ENCODE results near the gene PLEKHA3. TPM values are rescaled to one million over a fixed set of nuclear protein-coding genes. Genes with fewer than 3 reads are reported as not detected.

PLEKHA3 gene
- polyA plus RNA-seq, 1 donor: 30.4 TPM

DNA sequence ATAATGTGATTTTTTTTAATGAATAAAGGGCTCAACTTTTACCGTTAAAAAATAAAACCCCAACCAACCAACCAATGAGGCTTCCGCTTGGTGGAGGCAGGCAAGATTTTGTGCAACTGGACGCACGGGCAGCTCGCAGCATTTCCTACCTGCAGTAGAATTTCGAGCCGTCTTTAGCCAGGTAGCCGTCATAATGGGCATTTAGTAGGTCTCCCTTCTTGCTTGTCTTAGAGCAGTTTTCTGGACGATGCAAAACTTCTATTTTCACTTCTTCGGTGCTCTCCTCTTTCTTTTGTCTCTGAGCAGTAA, 2.2 kb upstream of the PLEKHA3 start:
- peak; percentile 39 for DNase-seq

DNA sequence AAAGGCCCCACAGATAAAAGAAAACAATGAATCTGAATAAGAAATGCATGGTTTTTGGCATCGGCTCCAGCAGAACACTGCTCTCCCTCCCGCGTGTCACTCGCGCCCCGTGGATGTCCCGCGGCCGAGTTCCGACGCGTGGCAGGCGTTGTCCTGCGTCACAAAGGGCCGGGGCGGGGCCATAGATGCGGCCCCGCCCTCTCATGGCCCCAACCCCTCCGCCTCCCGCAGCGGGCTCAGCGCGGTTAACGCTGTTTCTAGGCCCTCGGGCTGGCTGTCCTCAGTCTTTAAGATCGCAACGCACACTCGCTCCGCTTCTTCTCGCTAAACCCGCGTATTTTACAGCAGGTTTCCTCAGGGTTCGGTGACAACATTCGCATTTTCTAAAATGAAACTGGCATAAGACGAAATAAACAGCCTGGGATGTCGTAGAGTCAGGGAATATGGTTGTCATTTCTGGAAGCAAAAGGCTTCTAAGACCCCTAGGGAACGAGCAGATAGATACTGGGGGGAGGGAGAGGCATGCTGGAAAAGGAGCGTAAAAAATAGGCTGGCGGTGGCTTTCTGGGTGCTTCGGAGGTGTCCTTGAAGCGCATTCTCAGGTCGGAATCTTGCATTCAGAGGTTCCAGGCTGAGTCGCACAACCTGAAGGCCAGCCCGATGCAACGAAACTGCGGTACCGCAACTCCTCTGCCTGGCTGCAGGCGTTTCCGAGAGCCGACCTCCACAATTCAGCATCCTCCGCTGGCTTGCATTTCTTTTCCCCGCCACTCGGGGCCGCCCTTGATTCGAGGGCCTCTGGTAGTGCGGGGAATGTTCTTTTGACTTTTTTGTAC, 1.6 kb upstream of the PLEKHA3 start, which contains the start of gene FKBP7:
Gene FKBP7, minus strand, starts transcription at position 162 of the 836 bp plus-strand sequence. Its CDS starts 101 bp downstream, at position 61.
- peak; percentile 89 for DNase-seq

DNA sequence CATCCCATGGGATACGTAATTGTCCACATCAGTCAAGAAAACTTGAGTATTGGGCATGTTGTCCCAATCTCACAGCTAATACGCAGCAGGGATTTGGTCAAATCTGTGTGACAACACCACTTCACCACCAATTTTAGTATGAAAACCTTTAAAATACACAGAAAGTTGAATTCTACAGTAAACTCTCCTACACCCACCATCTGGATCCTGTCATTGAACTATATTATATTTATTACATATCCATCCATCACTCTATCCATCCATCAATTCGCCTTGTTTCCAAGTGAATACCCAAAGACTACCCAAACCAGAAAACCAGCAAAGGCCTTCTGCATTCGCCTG, 1.0 kb upstream of the PLEKHA3 start:
- no peak for DNase-seq

DNA sequence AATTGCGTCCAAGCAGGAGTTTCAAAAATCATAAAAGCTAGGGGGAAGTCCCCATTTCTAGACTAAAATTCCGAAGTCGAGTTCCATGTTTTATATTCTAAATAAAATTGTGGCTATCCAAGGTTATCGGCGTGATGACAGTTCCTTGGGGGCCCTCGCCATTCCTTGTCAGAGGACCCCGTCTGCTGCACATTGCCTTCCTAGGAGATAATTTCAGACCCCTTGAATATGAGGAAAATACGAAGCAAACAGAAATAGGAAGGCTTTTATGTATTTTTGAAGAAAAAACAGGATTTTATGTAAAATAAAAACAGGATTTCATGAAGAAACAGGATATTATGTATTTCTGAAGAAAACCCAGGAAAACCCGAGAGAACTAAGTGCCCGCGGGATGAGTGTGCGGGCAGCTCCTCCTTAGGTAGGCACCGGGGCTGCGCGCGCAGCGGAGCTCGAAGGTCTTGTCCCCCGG, 465 bp upstream of the PLEKHA3 start:
- DNase-seq: peak; percentile 5

DNA sequence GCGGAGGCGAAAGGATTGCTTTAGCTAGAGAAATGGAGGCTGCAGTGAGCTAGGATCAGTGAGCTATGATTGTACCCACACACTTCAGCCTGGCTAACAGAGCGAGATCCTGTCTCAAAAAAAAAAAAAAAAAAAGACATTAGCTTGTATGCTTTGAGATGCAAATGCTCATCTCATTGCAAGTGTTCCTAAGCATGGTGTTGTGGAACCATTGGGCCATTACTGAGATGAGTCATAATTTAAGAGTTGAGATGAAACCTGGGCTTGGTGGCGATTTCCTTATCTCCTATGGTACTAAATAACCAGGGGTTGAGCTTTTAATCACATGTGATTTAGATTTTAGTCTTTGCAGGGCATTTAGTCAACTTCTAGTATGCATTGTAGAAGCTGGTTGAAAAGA, 2.2 kb downstream of the PLEKHA3 start:
- no peak for DNase-seq

DNA sequence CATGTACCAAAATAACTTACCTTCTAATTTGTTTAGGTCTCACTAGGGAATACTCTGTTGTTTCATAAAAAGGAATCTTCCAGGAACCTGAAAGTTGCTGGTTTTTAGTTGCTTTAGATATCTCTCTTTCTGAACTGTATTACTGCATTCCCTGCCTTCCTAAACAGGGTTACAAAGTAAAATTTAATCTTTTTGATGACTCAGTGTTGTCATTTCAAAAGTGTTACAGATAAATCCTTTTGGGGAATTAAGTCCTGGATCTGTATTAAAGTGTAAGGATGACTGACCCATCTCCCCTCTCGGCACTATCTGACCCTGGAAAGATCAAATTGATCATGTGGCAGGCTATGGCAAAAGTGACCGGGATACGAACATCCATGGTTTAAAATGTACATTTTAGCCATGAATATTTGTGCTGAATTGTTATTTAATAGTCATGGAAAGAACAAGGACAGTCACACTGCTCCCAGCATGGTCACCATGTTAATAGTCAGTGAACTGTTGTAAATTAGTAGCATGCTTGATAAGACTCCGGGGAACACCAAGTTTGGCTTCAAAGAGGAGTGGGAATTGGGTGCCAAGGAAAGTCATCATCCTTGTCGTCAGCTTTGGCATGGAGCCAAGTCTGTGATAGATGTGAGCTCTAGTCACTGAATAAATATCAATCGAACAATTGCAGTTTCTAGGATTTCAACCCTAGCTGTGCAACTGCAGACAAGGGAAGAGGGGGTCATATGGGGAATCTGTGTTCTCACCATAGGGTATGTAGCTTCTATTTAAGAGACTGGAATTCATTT, 4.2 kb downstream of the PLEKHA3 start:
- no peak for DNase-seq

DNA sequence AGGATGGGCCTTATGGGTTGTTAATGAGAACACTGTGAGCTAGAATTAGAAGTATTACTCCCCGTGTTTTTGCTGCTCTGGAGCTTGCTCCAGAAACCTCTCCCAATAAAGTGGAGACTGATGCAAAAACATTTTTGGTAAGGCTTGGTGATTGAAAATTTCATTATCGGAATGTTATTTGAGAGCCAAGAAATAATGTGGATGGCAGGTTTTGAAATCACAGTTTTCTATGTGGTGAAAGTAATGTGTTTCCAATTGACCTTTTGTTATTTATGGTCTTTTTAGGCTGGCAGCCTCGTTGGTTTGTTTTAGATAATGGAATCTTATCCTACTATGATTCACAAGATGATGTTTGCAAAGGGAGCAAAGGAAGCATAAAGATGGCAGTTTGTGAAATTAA, 5.1 kb downstream of the PLEKHA3 start:
- no peak for DNase-seq

DNA sequence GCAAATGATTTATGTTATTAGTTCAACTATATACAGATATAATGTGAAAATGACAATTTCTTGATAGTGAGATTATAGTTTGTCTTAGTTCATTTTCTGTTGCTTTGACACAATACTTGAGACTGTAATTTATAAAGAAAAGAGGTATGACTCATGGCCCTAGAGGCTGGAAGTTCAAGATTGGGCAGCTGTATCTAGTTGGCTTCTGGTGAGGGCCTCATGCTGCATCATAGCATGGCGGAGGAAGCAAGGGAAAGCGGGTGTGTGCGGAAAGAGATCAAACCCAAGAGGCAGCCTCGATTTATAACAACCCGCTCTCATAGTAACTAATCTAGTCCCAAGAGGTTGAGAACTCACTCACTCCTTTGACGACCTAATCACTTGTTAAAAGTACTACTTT, 11.4 kb downstream of the PLEKHA3 start:
- DNase-seq: no peak

DNA sequence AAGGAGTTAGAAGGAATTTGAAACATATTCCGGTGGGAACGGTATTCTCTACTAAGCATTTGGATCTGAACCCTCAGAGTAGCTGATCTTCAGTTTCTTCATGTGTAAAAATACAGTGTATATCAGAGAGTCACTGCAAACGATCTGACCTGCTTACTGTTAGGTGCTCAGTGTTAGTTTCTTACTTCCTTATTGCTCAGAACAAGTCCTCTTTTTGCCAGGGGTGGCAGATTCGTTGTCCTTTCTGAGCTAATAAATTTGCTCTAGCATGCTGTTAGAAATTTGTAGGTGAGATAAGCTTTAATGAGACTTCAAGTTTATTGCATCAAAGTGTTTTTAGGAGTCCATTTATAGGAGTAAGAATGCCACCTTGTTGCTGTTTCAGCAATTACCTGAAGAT, 15.8 kb downstream of the PLEKHA3 start:
- DNase-seq: no peak

DNA sequence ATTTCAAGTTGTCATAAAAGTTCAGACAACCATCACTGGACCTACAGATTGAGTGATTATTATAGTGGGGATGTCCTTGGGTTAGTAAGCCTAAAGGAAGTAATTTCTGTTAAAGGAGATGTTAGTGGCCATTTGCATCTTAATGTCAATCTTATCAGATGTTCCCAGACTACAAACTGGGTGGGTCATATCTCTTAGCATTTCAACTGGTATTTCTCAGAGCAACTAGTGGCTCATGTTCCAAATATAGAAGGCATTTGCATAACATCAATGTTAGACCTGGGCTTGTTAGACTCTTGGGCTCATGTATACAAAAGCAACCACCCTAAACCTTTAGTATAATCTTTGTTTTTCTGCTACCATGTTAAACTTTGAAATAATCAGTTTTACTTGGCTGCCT, 17.9 kb downstream of the PLEKHA3 start:
- DNase-seq: no peak

DNA sequence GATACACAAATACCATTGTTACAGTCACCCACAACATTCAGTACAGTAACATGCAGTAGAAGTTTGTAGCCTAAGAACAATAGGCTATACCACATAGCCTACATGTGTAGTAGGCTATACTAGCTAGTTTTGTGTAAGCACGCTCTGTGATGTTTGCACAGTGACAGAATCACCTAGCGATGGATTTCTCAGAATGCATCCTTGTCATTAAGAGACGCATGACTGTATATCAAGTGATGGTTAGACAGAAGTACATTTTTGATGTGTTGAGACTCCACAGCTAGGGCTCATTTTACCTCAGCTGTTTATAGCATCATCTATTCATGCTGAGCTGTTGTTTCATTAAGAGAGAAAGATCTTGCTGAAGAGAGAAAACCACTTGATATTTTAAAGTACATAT, 19.4 kb downstream of the PLEKHA3 start:
- DNase-seq: no peak

DNA sequence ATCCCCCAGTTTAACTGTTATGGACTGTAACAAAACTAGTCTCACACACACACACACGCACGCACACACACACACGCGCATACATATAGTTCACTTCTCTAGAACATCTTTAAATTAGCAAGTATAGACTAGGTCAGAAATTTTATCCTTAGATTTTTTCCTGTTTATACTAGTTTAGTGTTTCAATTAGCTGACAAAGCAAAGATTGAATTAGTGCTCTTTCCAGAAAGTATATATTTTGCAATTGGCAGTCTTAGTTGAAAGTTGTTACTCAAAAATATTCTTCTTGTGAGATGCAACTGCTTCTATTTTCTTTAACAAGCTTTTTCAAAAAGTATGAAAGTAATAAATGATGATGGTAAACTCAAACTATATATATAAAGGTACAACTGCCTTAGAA, 22.5 kb downstream of the PLEKHA3 start:
- DNase-seq: no peak

DNA sequence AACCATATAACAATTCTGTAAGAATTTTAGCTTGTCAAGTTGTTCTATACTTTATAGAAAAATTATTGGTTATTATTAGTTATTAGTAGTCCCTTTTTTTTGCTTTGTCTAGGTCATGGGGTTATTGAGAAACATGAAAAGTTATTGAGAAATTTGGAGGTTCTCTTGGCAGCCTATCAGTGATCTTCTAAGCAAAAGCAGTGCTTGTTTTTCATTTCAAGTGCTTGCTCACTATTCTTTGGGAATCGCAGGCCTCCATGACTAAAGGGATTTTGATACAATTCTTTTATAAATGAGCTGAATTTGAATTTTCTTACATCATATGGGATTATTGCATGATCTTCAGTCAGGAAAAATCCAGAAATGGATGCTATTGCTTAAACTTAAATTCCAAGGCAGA, 25.8 kb downstream of the PLEKHA3 start:
- DNase-seq: no peak

DNA sequence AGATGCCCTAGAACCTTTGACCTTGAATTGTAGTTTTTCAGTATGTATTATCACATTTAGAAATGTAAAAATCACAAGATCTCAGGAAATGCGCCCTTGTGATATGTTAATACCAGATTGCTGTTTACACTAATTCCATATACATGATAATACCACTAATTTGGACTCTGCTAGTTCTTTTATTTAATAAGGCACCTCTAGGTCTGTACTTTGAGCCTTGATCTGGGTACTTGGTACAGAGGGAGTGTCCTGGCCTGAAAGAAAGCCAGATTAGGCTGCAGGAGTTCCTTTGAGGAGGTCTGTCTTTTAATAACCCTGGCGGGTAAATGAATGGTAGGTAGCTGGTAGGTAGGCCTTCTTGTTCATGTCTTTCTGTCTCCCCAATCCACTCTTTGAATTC, 26.3 kb downstream of the PLEKHA3 start:
- no peak for DNase-seq

DNA sequence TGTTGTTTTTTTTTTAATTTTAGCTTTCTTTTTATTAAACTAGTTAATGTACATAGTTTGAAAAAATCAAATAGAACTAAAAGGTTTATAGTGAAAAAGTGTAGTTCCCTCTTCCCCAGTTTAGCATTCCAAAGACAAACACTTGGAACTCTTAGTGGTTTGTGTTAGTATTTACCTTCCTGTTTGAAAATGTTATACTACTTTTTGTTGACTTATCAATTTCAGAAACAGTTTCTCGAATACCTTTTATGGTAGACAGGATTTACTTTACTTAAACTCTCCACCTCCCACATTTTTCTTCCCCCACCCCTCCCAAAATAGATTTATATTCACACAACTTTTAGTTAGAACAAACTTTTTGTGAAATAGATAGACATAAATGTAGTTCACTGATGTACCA, 26.7 kb downstream of the PLEKHA3 start:
- no peak for DNase-seq

DNA sequence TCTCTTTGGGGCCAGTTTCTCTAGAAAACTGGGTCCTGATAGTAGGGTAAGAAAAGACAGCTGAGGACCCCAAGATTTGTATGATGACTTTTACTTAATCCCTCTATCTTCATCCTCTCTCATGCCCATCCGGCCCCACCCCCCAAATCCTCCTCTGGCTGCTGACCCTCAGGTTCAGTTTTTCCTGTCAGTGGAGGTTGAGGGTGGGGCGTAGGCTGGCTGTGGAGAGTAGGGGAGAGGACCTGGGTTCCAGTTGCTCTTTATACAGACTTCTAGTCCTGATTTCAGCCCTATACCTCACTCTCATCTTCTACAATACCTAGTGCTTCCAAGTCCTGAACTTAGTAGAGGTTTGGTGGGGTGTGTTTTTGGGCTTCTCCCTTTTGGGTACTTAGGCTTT, 28.4 kb downstream of the PLEKHA3 start:
- no peak for DNase-seq

DNA sequence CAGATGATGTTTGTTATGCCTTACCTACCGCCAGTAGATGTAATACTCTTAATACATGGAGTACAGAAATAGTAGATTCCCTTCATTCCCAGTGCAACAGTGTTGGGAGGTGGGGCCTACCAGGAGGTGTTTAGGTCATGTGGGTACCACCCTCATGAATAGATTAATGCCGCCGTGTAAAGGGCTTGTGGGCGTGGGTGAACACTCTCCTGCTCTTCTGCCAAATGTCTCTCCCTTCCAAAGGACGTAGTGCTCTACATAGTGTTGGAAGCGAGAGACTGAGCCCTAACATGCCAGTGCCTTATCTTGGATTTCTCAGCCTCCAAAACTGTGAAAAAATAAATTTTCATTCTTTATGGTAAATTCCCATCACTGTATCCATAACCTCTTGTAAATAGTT, 30.1 kb downstream of the PLEKHA3 start:
- DNase-seq: no peak

DNA sequence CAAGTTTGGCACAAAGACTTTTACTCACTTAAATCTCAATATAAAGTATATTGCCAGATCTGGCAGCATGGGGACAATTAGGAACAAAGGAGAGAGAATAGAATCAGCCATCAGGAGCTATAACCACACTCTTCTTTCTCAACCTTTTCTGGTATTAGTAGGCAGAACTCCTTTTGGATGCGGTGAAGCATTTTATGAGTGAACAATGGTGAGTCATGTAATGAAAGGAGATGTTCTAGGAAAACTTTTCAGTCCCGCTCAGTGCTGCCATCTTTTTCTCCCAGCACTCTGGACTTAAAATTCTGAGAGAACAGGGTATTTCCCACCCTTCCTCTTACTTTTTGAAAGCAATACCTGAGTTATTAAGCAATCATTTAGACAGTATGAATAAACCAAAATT, 32.2 kb downstream of the PLEKHA3 start:
- no peak for DNase-seq

DNA sequence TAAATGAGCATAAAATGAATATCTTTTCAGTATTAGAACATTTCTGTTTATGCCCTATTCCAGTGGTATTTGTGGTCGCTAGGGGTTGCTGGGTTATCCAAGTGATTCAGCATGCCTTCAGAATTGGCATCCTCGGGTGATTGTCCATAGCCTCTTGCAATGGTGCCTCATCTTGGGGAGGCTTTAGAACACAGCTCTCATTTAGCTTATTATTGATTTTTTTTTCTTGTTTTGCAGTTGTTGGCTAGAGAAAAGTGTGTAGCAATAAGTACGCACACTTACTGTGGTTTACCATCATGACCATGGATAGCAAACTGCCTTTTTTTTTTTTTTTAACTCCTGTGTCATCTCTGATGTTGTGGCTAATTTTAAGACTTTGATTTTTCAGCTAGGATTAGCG, 33.6 kb downstream of the PLEKHA3 start:
- no peak for DNase-seq

DNA sequence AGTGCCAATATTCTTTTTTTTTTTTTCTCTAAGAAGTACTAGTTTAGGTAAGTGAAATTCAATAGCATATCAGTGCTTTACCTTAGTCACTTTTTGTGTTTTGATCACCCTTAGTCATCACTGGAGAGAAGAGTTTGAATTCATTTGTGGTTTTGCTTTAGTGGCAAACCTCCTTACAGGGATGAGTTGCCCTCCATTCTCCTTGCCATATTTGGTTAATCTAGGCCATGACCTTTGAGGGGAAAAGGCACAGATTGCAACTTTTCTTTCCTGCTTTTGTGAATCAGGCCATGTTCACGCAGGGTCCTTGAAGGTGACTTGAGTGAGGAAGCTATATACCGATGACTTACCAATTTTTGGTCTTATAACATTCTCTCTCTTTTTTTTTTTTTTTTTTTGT, 34.4 kb downstream of the PLEKHA3 start:
- no peak for DNase-seq

DNA sequence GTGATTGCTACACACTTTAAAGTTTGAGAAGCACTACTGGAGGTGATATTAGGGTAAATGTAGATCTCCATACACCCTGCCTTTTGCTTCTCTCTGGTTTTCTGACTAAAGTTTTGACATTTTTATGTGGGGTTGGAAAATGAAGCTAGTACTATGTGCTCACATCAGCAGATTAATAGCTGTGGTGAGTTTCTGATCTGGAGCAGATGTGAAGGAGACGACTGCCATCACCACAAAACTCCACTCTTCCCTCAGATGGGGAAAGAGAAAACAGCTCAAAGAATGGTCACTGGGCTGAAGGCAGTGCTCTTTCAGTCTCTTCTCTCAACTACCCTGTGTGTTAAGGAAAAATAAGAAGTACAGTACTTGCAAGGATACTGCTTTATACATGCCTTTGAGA, 37.2 kb downstream of the PLEKHA3 start:
- DNase-seq: no peak

DNA sequence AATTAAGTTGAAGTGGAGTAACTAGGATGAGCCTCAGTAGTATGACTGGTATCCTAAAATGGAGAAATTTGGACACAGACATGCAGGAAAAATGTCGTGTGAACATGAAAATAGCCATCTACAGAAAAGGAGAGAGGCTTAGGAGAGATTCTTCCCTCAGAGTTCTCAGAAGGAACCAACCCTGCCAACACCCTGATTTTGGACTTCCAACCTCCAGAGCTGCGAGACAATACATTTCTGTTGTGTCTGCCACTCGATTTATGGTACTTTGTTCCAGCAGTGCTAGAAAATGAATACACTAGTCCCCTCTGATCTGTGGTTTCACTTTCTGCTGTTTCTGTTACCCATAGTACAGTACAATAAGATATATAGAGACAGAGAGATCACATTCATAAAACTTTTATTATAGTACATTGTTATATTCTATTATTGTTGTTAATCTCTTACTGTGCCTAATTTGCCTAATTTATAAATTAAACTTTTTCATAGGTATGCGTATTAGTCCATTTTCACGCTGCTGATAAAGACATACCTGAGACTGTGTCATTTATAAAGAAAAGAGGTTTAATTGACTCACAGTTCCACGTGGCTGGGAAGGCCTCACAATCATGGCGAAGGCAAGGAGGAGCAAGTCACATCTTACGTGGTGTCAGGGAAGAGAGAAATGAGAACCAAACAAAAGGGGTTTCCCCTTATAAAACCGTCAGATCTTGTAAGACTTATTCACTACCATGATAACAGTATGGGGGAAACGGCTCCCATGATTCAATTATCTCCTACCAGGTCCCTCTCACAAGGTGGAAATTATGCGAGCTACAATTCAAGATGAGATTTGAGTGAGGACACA, 41.3 kb downstream of the PLEKHA3 start:
- no peak for DNase-seq

Measured in left kidney (tissue), 2 donors.